Endothelial cell of umbilical vein (primary cell): ENCODE data around the gene C17orf100. TPM values are rescaled to one million over a fixed set of nuclear protein-coding genes. Genes with fewer than 3 reads are reported as not detected.
"Not testable (repeated sequence)": the region's sequence is repeated elsewhere in the genome, so short reads cannot be mapped to it uniquely, and the experiment has no call there.

Experiments
- BruUV-seq: library from RNA; stranded (reverse); fragments of 400-500 nt; replicated peaks from 2 replicates; lab custom pipeline; 2021; lab: Mats Ljungman, UMichigan
- CTCF ChIA-PET: fragments of 300-600, 350-600 bp; sonication (Branson Sonifier 250); formaldehyde crosslinking; loops from one replicate; lab custom pipeline; 2021; ENCODE audit warnings: antibody characterized with exemption, inconsistent platforms; lab: Charles Lee
- POLR2A ChIA-PET: fragments of 300-600, 350-600 bp; sonication (Branson Sonifier 250); formaldehyde crosslinking; loops from one replicate; lab custom pipeline; 2021; ENCODE audit warnings: antibody characterized with exemption, inconsistent platforms; lab: Charles Lee
- DNase-seq: peaks from one replicate; pipeline ENCODE4 v3.0.0-alpha.2; 2011; ENCODE audit warnings: low read depth, low spot score
- FAIRE-seq: peaks from 2 replicates; lab custom pipeline; 2011; peaks lifted over from hg19 to GRCh38; lab: Jason Lieb, UNC
- H2AFZ ChIP-seq: 2 replicates; pipeline ENCODE4 v1.6.0; 2012; ENCODE audit warnings: low read depth, low read length, control low read depth, inconsistent platforms
- H3K27ac ChIP-seq: 2 replicates; pipeline ENCODE4 v1.5.1; 2011; ENCODE audit warnings: low read depth, mild to moderate bottlenecking, control low read depth, low read length, moderate library complexity; ENCODE audit not compliant: insufficient read depth
- H3K27me3 ChIP-seq, 2 experiments: 2 replicates each; pipeline versions ENCODE4 v1.6.0 to v1.6.1; 2011; ENCODE audit warnings: low read length in 2 of 2, mixed read lengths in 1 of 2; ENCODE audit not compliant: control insufficient read depth in 2 of 2, insufficient read depth in 2 of 2
- H3K36me3 ChIP-seq, 2 experiments: 2 replicates in 1 of 2; 3 replicates in 1 of 2; pipeline ENCODE4 v1.5.1; 2011; ENCODE audit warnings: low read length in 2 of 2, mild to moderate bottlenecking in 1 of 2, moderate library complexity in 1 of 2; ENCODE audit not compliant: control insufficient read depth in 2 of 2, insufficient read depth in 2 of 2; ENCODE audit errors: extremely low read depth in 1 of 2
- H3K4me1 ChIP-seq: 3 replicates; pipeline ENCODE4 v1.5.1; 2011; ENCODE audit warnings: mild to moderate bottlenecking, low read length; ENCODE audit not compliant: control insufficient read depth, insufficient read depth; ENCODE audit errors: extremely low read depth
- H3K4me2 ChIP-seq: 2 replicates; pipeline ENCODE4 v1.6.1; 2011; ENCODE audit warnings: low read length, control low read depth, mixed read lengths; ENCODE audit not compliant: insufficient read depth
- H3K4me3 ChIP-seq, 3 experiments: fragments of 200-600 bp in 1 of 3; sonication (generic), shearing (Covaris generic) in 1 of 3; replicated peaks in 1 of 3; 2 replicates each; pipeline ENCODE4 v1.5.1; 2011 to 2016; ENCODE audit warnings: control low read depth in 3 of 3, low read length in 3 of 3, mild to moderate bottlenecking in 2 of 3, inconsistent platforms in 1 of 3, low read depth in 1 of 3, moderate library complexity in 1 of 3; ENCODE audit not compliant: insufficient read depth in 1 of 3
- H3K79me2 ChIP-seq: 2 replicates; pipeline ENCODE4 v1.6.0; 2012; ENCODE audit warnings: low read length, inconsistent platforms; ENCODE audit not compliant: control insufficient read depth, insufficient read depth
- H3K9ac ChIP-seq: replicated peaks from 2 replicates; pipeline ENCODE3; 2011; ENCODE audit warnings: low read length, control low read depth; ENCODE audit not compliant: insufficient read depth; ENCODE audit errors: extremely low read depth
- H3K9me1 ChIP-seq: replicated peaks from 3 replicates; pipeline ENCODE4 v1.6.0; 2011; ENCODE audit warnings: mild to moderate bottlenecking, low read length; ENCODE audit not compliant: control insufficient read depth, insufficient read depth; ENCODE audit errors: extremely low read depth
- H3K9me3 ChIP-seq: replicated peaks from 2 replicates; pipeline ENCODE4 v1.5.1; 2012; ENCODE audit warnings: low read length, inconsistent platforms; ENCODE audit not compliant: control insufficient read depth, insufficient read depth
- H4K20me1 ChIP-seq: replicated peaks from 2 replicates; pipeline ENCODE3; 2011; ENCODE audit warnings: mild to moderate bottlenecking, low read length; ENCODE audit not compliant: control insufficient read depth, insufficient read depth; ENCODE audit errors: extremely low read depth
- EZH2 ChIP-seq: IDR thresholded peaks from 2 replicates; pipeline ENCODE4 v1.6.1; 2012; ENCODE audit warnings: borderline replicate concordance, low read depth, mild to moderate bottlenecking, moderate library complexity, low read length, inconsistent platforms; ENCODE audit not compliant: severe bottlenecking
- dilution Hi-C: fragments of 300-500 bp; cut with MboI; formaldehyde crosslinking; loops from one replicate; pipeline ENCODE4 v1.15.0; 2019; ENCODE audit warnings: low sequenced_read_pairs; ENCODE audit not compliant: extremely low pct_ligation_motif_present
- intact Hi-C: fragments of 100-400 bp; cut with micrococcal nuclease; formaldehyde crosslinking; loops from one replicate; pipeline ENCODE4 v1.10.0; 2022
- polyA plus RNA-seq, 4 experiments: library from polyadenylated mRNA; depleted of rRNA in 3 of 4; stranded (reverse) in 3 of 4; unstranded in 1 of 4; fragments of >200 nt; gene quantifications; 2 replicates each; pipeline versions ENCODE4 v1.2.1 to v1.2.3, GENCODE V29; 2011 to 2012; ENCODE audit warnings: missing spikeins in 1 of 4
- total RNA-seq: library from RNA; stranded (reverse); gene quantifications from 2 replicates; pipeline ENCODE4 v1.2.3, GENCODE V29; 2021

The C17orf100 gene
- total and polyA plus RNA-seq, 2 donors (not counting 3 experiments of a cell fraction or from before 2014, with no cell fraction given): 0.99 to 1.4 TPM

- H3K79me2 ChIP-seq, H2AFZ ChIP-seq, H3K27ac ChIP-seq, H3K9ac ChIP-seq, H3K9me3 ChIP-seq, DNase-seq, dilution Hi-C loops, H3K4me1 ChIP-seq, H3K9me1 ChIP-seq, H3K36me3 ChIP-seq, H3K4me3 ChIP-seq, H3K4me2 ChIP-seq, H4K20me1 ChIP-seq, POLR2A ChIA-PET, BruUV-seq, CTCF ChIA-PET, intact Hi-C loops: not testable (repeated sequence)
- FAIRE-seq: peak; percentile 81
- TF ChIP-seq EZH2: peak; percentile 41
- H3K27me3 ChIP-seq: peaks cover 39 to 55% of the 10 kb centered on the region in 2 experiments
Measured at GRCh38 chr17:6655732-6656361, 4.3 kb downstream of the C17orf100 start.

- H3K9me3 ChIP-seq, H3K9ac ChIP-seq, POLR2A ChIA-PET, H4K20me1 ChIP-seq, H3K4me3 ChIP-seq, H2AFZ ChIP-seq, dilution Hi-C loops, H3K4me1 ChIP-seq, BruUV-seq, intact Hi-C loops, H3K79me2 ChIP-seq, H3K9me1 ChIP-seq, DNase-seq, H3K27ac ChIP-seq, H3K36me3 ChIP-seq, H3K4me2 ChIP-seq: not testable (repeated sequence)
- CTCF ChIA-PET: interaction anchor here (0.9 kb wide), 1 partner anchor 9 kb away, joined by 3 read pairs; no protein-coding TSS in a partner anchor
- FAIRE-seq: peak; percentile 50
- H3K27me3 ChIP-seq: peaks cover 44 to 61% of the 10 kb centered on the region in 2 experiments
- peak; percentile 65 for TF ChIP-seq EZH2
Measured at GRCh38 chr17:6656797-6657632, 5.5 kb downstream of the C17orf100 start.
